Fibroblast of the conjunctiva (primary cell): Measurements from ENCODE around the gene UNG.
"Not testable (repeated sequence)": the region's sequence is repeated elsewhere in the genome, so short reads cannot be mapped to it uniquely, and the experiment has no call there.

Source experiments
- DNase-seq: peaks from one replicate; pipeline ENCODE4 v3.0.0-alpha.2; 2010; ENCODE audit warnings: low read depth

The UNG gene

GRCh38 chr12:109121346-109121880, 24.0 kb downstream of the UNG start:
- no peak for DNase-seq

GRCh38 chr12:109124878-109125648, 27.7 kb downstream of the UNG start:
- DNase-seq, result no peak

GRCh38 chr12:109125791-109126190, 28.4 kb downstream of the UNG start:
- no peak for DNase-seq

- peak; percentile 63 for DNase-seq
These were observed 29.4 kb downstream of the UNG start for GRCh38 chr12:109126784-109127183.

GRCh38 chr12:109127533-109128242, 30.3 kb downstream of the UNG start:
- no peak for DNase-seq

GRCh38 chr12:109130297-109131153, 33.1 kb downstream of the UNG start:
- DNase-seq, result no peak

- DNase-seq, result no peak
These were observed 34.0 kb downstream of the UNG start for GRCh38 chr12:109131154-109132050.

- DNase-seq, result peak; percentile 84
These were observed 37.0 kb downstream of the UNG start for GRCh38 chr12:109134186-109134917.

GRCh38 chr12:109137055-109137454, 39.7 kb downstream of the UNG start:
- peak; percentile 16 for DNase-seq

- DNase-seq, result no peak
These were observed 42.0 kb downstream of the UNG start for GRCh38 chr12:109139360-109139759.

- DNase-seq, result no peak
These were observed 42.4 kb downstream of the UNG start for GRCh38 chr12:109139791-109140190.

- DNase-seq, result no peak
These were observed 43.2 kb downstream of the UNG start for GRCh38 chr12:109140560-109140959.

- DNase-seq, result no peak
These were observed 46.8 kb downstream of the UNG start for GRCh38 chr12:109144224-109144623.

GRCh38 chr12:109147126-109147525, 49.7 kb downstream of the UNG start:
- not testable (repeated sequence) for DNase-seq

- peak; percentile 96 for DNase-seq
These were observed 50.6 kb downstream of the UNG start for GRCh38 chr12:109147954-109148353.

GRCh38 chr12:109150124-109150640, 52.8 kb downstream of the UNG start:
- DNase-seq, result no peak

- DNase-seq, result no peak
These were observed 54.1 kb downstream of the UNG start for GRCh38 chr12:109151457-109151856.

GRCh38 chr12:109153821-109154441, 56.5 kb downstream of the UNG start:
- no peak for DNase-seq
